Stimulated activated CD4-positive, alpha-beta T cell treated with anti-CD3 and anti-CD28 coated beads, TNF-alpha, amount 100 ng/mL, for 24 hours (primary cell): Measurements from ENCODE around the gene GAREM2.
"Not testable (repeated sequence)": the region's sequence is repeated elsewhere in the genome, so short reads cannot be mapped to it uniquely, and the experiment has no call there.

Source experiments
- DNase-seq, 3 experiments: peaks; one replicate each; pipeline ENCODE4 v3.0.0-alpha.2; 2020; ENCODE audit warnings: low read depth in 3 of 3

Gene GAREM2

GRCh38 chr2:26172871-26173775, at the start of gene GAREM2:
Gene GAREM2 (plus strand): TSS chr2:26173088. CDS start chr2:26173221, 133 bp downstream.
- no peak for DNase-seq

- no peak for DNase-seq
Measured at GRCh38 chr2:26123426-26123825, 49.5 kb upstream of the GAREM2 start.

GRCh38 chr2:26126074-26126473, 46.8 kb upstream of the GAREM2 start:
- no peak for DNase-seq

- DNase-seq: no peak
Measured at GRCh38 chr2:26128176-26128575, 44.7 kb upstream of the GAREM2 start.

GRCh38 chr2:26130763-26131162, 42.1 kb upstream of the GAREM2 start:
- DNase-seq: no peak

- no peak for DNase-seq
Measured at GRCh38 chr2:26136451-26136850, 36.4 kb upstream of the GAREM2 start.

- no peak for DNase-seq
Measured at GRCh38 chr2:26139269-26140183, 33.4 kb upstream of the GAREM2 start.

GRCh38 chr2:26141145-26141769, 31.6 kb upstream of the GAREM2 start:
- DNase-seq: no peak

- DNase-seq: no peak
Measured at GRCh38 chr2:26144031-26144430, 28.9 kb upstream of the GAREM2 start.

- peak; percentile 34 to 61 (median 40) for DNase-seq
Measured at GRCh38 chr2:26144953-26145680, 27.8 kb upstream of the GAREM2 start.

GRCh38 chr2:26148501-26148900, 24.4 kb upstream of the GAREM2 start:
- no peak for DNase-seq

GRCh38 chr2:26150243-26150642, 22.6 kb upstream of the GAREM2 start:
- no peak for DNase-seq

- DNase-seq: no peak
Measured at GRCh38 chr2:26157580-26157979, 15.3 kb upstream of the GAREM2 start.

GRCh38 chr2:26161926-26162325, 11.0 kb upstream of the GAREM2 start:
- DNase-seq: no peak

GRCh38 chr2:26162963-26163362, 9.9 kb upstream of the GAREM2 start:
- no peak for DNase-seq

- DNase-seq: no peak
Measured at GRCh38 chr2:26164231-26164630, 8.7 kb upstream of the GAREM2 start.

- DNase-seq: no peak
Measured at GRCh38 chr2:26164641-26165211, 8.2 kb upstream of the GAREM2 start.

GRCh38 chr2:26165403-26165802, 7.5 kb upstream of the GAREM2 start:
- DNase-seq: no peak

- DNase-seq: not testable (repeated sequence)
Measured at GRCh38 chr2:26166541-26166940, 6.3 kb upstream of the GAREM2 start.

- DNase-seq: no peak
Measured at GRCh38 chr2:26168785-26169184, 4.1 kb upstream of the GAREM2 start.

- no peak for DNase-seq
Measured at GRCh38 chr2:26169226-26169625, 3.7 kb upstream of the GAREM2 start.
